Right hindlimb (tissue), 1 donor: Measurements from ENCODE around the gene PDE6H.

ENCODE experiments used
- DNase-seq: peaks from one replicate; pipeline ENCODE4 v3.0.0-alpha.2; 2018

The PDE6H gene

DNA sequence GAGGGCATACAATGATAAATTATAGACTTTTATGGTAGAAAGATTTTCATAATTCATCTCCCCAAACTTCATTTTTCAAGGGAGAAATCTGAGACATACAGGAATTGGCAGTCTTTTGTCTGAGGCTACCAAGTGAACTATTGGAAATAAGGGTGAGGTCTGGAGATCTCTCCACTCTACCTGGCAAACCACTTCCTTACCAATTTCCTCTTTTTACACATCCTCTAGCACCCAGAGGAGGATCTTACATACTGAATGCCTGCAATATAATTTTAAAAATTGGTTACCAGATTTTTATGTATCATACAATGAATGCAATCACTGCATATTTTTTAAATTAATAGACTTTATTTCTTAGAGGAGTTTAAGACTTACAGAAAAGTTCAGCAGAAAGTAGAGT lies 6.6 kb downstream of the PDE6H start:
- DNase-seq = no peak

DNA sequence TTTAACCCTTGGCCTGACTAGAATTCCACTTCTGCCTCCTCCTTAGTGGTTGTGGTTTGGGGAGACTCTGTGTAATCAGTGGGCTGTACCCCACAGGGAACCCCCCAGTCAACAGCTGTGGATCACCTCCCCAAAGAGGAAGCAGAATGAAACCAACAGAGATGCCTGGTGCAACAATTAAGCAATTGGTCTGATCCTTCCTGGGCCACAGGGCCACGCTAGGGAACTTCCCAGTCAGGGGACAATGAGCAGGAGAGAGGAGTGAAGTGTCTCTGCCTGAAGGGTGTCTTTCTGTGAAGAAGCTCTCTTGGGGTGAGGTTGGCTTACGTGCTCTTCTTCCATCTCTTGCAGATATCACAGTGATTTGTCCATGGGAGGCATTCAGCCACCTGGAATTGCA lies 8.2 kb downstream of the PDE6H start:
- DNase-seq = no peak

DNA sequence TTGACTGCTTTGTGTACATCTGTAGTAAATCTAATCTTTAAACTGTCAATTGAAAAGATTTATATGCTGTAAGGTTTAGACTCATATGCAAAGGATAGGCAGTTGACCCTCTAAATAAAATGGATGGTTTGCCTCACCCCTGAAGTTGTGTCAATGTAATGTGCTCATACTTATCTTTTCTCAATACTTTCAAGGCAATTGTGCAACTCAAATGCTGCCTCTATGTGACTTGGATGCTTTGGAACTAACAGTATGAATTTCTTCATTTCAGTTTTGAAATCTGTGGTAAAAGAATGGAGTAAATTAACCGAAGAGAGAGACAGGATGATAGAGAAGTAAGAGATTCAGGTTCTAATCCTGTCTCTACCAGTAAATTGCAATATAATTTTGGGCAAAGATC lies 9.7 kb downstream of the PDE6H start:
- DNase-seq = no peak

DNA sequence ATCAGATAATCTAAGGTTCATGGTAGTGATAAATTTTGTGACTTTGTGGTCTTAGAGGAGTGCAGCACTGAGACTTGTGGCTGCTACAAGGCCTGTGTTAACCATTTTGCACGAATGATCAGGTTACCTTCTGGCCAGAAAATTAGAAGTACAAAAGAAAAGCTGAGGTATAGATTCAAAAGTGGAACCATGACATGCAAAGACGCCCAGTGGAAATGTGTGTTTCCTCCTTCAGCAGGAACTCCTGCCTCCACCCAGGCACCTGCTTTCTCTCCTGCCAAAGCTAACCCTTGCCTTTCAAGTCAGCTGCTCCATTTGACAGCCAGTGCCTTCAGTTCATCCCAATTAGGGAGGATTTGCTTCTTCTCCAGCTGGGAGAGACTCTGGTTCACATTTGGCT lies 10.1 kb downstream of the PDE6H start:
- DNase-seq = no peak

DNA sequence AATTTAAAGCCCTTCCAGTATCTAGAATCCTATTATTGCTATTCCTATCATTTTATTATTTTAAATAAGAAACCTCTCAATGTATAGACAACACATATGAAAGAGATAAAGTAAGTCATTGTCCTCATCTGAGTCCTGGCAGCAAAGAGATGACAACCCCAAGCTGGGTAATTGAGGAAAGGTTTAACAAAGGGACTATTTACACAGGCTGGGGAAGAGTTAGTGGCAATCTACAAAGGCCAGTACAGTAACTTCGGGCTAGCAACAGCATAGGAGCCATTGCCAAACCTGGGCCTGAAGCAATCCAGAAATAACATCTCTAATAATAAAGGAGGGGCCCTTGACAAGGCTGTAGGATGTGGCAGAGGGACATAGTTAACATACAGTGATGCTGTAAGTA lies 11.2 kb downstream of the PDE6H start:
- DNase-seq = no peak

DNA sequence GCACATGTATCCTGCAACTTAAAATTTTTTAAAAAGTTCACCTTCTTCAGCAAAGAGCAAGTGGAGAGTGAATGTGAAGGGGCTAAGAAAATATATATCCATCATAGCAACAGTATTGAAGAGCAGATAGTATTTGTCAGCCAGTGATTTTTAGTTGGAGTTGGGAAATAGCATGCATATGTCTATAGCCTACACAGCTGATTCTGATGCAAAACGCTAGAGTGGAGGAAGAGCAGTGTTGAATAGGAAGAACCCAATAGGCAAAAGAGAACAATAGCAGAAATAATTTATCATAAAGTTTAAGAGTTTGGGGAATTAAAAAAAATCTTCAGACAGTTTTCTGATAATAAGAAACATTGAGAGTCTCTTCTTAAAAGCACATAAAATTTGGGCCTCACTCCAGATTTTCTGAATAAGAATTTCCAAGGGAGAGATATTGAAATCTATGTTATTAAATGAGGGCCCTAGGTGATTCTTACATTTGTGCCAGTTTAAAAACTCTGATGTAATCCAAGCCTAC lies 12.0 kb downstream of the PDE6H start:
- DNase-seq = no peak

DNA sequence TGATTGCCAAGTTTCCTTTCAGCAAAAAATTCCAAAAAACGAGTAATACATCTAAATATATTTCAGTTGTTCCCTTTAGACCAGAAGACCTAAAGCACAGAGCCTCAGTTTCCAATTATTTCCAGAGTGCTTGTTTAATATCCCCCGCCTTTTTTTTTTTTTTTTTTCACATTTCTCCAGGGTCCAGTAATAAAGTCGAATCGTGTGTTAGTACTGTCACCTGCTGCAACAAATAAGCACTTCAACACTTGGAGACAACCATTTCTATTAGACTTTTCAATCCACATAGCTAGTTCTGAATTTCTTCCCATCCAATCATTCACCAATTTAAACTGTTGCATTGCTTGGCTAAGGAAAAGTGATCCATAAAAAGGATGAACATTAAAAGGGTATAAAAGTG lies 13.6 kb downstream of the PDE6H start:
- DNase-seq = no peak

DNA sequence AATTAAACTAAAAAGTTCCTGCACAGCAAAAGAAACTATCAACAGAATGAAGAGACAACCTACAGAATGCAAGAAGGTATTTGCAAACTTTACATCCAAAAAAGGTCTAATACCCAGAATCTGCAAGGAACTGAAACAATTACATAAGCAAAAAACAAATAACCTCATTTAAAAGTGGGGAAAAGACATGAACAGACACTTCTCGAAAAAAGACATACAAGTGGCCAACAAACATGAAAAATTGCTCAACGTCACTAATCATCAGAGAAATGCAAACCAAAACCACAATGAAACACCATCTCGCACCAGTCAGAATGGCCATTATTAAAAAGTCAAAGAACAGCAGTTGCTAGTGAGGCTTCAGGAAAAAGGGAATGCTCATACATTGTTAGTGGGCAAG lies 15.2 kb downstream of the PDE6H start:
- no peak for DNase-seq

DNA sequence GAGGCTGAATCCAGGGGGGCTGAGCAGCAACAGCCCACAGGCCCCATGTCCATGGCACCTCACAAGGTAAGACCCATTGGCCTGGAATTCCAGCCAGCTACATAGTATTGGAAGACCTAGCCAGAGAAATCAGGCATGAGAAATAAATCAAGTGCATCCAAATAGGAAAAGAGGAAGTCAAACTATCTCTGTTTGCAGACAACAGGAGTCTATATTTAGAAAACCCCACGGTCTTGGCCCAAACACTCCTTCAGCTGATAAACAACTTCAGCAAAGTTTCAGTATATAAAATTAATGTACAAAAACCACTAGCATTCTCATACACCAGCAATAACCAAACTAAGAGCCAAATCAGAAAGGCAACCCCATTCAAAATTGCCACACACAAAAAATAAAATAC lies 16.9 kb downstream of the PDE6H start:
- no peak for DNase-seq

DNA sequence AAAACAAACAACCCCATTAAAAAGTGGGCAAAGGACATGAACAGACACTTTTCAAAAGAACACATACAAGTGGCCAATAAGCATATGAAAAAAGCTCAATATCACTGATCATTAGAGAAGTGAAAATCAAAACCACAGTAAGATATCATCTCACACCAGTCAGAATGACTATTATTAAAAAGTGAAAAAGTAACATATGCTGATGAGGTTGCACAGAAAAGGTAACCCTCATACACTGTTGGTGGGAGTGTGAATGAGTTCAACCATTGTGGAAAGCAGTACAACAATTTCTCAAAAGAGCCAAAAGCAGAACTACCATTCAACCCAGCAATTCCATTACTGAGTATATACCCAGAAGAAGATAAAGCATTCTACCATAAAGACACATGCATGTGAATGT lies 18.2 kb downstream of the PDE6H start:
- no peak for DNase-seq

DNA sequence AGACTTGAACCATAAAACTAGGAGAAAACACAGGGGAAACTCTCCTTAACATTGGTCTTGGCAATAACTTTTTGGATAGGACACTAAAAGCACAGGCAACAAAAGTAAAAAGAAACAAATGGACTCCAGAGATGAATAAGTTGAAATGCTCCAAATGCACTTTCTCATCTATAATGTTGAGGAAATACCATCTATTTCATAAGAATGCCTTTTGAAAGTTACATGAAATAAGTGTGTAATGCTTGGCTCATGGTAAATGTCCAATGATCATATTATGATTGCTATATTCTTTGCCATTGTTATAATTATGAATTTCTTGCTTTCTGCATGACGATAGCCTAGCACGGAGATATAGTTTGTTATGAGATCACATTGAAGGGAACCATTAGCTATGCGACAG lies 19.8 kb downstream of the PDE6H start:
- no peak for DNase-seq

DNA sequence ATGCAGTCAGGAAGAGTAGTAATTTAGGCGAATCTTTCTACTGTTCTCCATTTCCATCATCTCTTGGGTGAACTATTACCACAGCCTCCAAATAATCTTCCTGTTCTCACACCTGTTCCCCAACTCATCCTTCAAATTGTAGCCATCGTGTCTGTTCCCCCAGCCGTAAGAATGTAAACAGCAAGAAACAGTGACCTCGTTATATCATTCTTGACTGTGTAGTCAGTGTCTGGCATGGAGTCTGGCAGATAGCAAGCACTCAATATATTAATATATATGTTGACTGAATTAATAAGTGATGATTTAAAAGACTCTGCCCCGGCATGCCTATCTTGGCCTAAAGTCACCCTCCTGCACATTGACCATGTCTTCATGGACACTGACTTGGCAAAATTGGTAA lies 20.3 kb downstream of the PDE6H start:
- no peak for DNase-seq

DNA sequence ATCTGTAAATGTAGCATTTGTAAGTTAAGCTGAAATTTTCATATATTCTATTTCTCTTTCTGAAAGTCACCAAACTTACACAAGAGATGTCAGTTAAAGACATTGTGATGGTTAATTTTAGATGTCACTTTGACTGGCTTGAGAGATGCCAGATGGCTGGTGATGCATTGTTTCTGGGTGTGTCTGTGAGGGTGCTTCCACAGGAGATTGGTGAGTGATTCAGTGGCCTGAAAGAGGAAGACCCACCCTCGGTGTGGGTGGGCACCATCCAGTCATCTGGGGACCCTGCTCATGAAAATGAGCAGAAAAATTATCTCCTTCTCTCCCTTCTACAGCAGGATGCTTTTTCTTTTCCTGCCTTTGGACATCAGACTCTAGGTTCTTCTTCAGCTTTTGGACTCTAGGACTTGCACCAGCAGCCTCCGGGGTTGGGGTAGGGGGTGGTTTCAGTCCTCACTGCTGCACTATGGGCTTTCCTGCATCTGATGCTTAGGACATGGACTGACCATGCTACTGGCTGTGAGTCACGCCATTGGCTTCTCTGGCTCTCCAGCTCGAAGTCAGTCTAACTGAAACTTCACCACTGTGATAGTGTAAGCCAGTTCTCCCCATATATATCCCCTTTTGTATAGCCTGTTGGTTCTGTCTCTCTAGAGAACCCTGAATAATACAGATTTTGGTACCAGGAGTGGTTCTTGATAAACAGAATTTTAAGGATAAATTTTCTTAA lies 20.9 kb downstream of the PDE6H start:
- DNase-seq = no peak

DNA sequence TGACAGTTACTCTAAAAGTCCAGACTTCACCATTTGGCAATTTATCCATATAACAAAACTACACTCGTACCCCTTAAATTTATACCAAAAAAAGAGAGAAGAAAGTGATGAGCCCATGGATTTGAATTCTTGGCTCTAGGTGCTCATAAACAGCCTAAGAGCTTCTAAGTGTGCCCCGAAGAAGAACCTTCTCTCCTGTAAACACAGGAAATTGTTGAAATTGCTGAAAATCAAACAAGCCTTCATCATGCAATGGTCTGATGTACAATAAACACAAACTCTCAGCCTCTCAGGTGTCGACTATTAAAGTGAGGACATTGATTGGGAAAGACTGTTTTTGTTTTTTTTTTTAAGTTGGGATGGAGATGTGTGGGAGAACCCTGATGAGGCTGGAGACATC lies 21.8 kb downstream of the PDE6H start:
- DNase-seq = no peak

DNA sequence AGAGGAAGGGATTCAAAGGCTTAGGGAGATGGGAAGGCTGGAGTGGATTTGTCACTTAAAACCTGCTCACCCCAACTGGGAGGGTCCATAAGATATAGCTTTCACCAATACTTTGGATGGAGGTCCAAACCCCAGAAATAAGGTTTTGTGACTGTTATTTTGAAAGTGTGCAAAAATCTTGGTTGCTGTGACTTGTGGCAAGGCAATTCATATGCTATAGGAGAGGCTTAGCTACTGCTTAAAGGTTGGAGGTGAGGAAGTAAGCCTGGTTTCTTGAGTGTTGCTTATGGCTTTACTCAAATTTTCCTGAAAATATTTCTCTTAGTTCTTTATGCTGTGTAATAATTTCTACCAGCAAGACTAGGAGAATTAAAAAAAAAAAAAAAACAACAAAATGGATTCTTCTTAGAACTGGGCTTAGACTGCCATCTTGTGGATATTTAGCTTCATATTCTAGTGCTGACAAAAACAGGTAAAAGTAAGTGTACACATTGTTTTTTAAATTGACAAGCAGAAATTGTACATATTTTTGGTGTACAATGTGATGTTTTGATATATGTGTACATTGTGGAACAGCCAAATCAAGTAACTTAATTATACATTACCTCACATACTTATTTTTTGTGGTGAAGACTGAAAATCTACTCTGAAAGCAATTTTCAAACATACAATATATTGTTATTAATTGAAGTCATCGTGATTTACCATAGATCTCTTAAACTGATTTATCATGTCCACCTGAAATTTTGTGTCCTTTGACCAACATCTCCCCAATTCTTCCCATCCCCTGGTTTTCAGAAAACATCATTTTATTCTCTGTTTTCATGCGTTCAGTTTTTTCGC lies 23.0 kb downstream of the PDE6H start:
- no peak for DNase-seq

DNA sequence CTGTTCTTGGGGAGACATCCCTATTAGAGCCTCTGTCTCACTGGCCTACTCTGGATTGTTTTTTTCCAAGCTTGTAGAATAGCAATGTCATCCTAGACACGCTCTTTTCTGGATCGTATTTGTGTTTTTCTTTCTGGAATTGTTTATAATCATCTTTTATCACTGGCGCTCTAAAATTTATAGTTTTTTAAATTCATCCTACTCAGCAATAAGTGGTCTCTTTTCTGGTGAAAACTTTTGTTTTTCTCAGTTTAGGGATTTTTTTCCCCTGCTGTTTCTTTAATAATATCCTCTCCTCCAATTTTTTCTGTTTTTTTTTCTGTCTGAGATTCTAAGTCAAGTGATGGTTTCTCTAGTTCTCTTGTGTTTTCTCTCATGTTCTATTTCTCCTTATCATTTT lies 25.2 kb downstream of the PDE6H start:
- DNase-seq = no peak

DNA sequence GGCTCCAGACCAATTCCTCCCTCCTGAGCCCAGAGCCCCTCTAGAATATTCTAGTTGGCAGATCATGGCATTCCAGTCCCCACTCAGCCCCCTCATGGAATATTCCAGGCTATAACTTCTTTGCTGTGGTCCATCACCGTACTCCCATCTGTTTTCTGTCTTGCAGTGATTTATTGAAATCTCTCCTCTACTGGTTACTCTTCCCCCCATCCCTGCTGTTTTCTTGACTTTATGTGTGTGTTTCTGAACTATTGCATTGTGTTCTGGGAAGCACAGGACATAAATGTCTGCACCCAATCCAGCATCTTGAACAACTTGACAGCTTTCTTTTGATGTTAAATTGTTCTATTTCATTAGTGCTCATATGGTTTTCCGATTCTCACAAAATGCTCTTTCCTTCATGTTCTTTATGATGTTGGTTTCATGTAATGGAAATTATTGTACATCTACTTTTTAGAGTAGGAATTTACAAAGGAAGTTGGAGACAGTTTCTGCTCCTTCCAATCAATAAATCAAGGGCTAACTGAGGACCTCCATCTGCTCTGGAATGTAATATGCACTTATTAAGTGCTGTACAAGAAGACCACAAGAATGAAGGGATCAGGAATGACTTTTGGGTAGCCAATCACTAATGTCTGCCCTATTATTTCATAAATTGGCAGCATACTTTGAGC lies 26.3 kb downstream of the PDE6H start:
- DNase-seq = peak; percentile 35

DNA sequence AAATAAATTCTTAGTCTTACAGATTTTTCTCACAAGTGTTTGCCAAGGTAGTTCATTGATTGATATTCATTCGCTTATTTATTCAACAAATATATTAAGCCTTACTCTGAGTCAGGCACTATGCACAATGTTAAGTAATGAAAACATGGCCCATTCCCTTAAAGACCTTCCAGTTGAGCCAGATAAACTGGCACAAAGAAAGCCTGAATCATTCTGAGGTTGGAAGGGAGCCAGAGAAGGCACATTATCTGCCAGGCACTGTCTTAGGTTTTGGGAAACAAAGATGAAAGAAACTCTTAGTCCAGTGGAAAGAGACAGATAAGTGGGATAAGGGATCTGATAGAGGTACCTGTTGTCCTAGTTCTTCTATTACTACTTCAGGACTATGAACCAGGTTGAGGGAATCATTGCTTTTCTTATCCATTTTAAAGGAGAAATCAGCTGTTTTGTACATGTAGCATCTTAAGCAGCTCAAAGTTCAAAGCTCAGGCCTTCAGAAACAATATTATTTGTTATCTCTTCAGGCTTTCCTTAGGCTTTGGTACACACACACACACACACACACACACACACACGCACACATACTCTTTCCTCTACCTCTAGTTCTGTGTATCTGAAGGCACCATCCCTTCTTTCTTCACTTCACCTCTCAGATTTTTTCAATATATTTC lies 27.0 kb downstream of the PDE6H start:
- DNase-seq = no peak

DNA sequence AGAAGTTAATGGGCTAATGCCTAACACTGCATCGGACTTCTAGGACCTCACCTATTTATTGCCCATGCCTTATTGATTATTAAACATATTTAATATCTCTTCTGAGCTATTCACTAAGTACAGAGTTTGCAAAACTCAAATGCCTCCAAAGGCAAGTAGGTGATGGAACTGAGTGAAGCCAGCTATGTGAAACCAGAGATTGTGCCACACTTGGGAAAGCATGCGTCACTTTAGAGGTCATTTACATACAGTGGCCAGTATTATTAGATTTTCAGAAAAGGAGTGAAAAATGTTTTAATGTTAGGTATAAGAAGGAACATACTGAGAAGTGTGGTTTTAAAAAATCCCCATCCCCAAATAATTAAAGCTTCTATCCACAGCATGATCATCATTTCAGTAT lies 27.7 kb downstream of the PDE6H start:
- no peak for DNase-seq

DNA sequence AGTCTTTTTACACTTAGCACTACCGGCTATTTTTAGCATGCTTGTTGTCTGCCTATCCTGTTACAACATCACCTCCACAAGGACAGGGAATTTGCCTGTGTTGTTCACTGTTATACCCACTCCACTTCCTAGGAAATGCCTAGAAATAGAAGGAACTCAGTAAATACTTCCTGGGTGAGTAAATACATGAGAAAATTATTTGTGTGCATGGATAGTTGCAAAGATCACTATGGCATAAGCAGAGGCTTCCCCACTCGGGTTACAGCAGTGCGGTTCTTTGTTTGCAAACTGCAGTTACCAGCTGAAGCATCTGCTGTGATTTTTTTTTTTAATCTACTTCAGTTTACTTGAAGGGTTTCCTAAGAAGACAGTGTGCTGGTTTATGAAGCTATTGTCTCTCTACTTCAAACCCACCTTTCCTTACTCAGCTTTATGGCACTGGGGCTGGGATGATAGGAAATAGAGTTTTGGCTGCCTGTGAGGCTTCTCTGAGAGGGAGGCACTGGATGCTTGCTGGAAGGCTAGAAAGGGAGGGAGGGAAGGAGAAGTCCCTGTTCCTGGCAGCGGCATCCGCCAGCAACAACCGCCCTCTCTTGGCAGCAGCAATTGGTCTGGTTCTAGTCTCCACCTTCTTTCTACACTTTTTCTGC lies 29.0 kb downstream of the PDE6H start:
- peak; percentile 84 for DNase-seq

DNA sequence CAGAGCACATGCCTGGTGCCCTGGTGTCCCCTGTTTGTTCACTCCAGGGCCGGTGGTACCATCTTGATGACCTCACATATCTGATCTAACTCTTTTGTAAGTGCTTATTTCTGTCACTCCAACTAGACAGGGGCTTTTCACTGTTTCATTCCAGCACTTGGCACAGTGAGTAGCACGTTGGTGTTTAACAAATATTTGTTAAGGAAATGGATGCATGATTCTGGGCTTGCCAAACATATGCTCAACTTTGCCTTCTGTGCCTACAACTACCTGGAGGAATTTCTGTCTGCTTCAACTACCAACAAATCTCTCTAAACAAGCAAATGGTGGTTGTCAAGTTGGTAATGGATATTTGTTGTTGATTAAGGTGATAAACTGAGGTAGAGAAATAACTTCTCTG lies 31.6 kb downstream of the PDE6H start:
- DNase-seq = no peak

DNA sequence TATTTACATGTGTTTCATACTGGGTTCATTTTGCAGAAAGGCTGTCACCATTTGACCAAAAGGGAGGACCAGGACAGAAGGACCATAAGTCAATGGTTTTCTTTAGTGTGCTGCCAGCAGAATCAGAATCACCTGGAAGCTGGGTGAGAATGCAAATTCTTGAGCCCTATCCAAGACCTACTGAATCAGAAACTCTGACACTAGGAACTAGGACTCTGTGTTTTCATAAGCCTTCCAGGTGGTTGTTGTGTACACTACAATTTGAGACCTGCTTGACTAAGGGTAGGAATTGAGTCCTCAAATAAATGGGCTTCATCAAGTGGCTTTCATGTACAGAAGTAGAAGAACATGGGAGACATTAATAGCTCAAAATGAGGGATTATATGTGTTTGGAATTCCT lies 32.2 kb downstream of the PDE6H start:
- DNase-seq = no peak

DNA sequence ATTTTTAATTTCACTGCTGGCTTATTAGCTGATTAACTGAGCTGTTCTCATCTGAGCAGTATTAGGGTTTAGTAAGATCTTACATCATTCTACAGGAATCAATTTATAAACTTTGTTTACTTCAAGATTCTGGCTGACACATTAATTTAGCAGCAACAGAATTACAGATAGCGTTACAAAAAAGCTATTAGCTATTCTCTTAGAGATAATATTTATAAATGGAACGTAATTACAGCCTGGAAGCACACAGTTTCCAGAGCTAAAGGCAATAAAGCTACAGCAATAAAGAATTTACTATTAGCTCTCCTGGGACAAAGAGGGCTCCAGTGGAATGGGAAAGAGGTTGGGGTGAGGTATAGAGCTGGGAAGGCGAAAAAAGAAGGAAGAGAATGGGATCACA lies 34.7 kb downstream of the PDE6H start:
- DNase-seq = no peak
